Effector memory CD8-positive, alpha-beta T cell (primary cell): ENCODE measurements around the gene LRIG1.

Source experiments
- ATAC-seq: fragments of 150-1000 bp; cut with Tn5 transposase; replicated peaks from 2 replicates; pipeline ENCODE4 v1.10.0; 2021; ENCODE audit warnings: mild to moderate bottlenecking, moderate library complexity
- DNase-seq, 3 experiments: peaks; one replicate each; pipeline ENCODE4 v3.0.0; 2021
- H3K27ac Mint-ChIP-seq, 2 donors: one replicate each; pipeline ENCODE4 v1.8.0; 2022; ENCODE audit warnings: mild to moderate bottlenecking in 2 of 2, mixed read lengths in 2 of 2, moderate library complexity in 2 of 2
- H3K27me3 Mint-ChIP-seq, 2 donors: one replicate each; pipeline ENCODE4 v1.8.0; 2022; ENCODE audit warnings: mixed read lengths in 2 of 2
- H3K36me3 Mint-ChIP-seq: one replicate; pipeline ENCODE4 v1.8.0; 2022; ENCODE audit warnings: mild to moderate bottlenecking, moderate library complexity, mixed read lengths; ENCODE audit not compliant: insufficient read depth
- H3K4me1 Mint-ChIP-seq, 2 donors: one replicate each; pipeline ENCODE4 v1.8.0; 2022; ENCODE audit warnings: low read depth in 2 of 2, mixed read lengths in 2 of 2
- H3K4me3 Mint-ChIP-seq, 2 donors: one replicate each; pipeline ENCODE4 v1.8.0; 2022; ENCODE audit warnings: mild to moderate bottlenecking in 2 of 2, mixed read lengths in 2 of 2, moderate library complexity in 2 of 2
- H3K9me3 Mint-ChIP-seq, 2 donors: one replicate each; pipeline ENCODE4 v1.8.0; 2022; ENCODE audit warnings: mixed read lengths in 2 of 2

The LRIG1 gene

DNA sequence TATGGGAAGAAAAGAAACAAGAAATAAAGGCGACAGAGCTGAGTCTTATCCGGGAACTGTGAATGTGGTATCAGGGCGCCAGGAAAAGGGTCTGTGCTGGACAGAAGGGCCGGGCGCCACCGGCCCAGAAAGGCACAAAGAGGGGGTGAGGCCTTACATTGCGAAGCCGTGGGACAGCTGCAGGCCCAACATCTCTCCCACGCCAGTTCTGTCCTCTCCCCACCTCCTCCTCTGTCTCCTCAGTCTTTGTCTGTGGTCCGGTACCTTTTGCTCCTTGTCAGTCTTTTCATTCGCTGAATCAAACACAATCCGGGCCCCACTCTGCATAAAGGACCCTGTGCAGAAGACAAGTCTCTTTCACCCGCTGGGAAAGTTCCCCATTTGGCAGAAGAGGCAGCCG is 81.8 kb downstream of the LRIG1 start:
- DNase-seq, result no peak
- H3K36me3 Mint-ChIP-seq, result peaks cover 3% of the 10 kb centered on the region

DNA sequence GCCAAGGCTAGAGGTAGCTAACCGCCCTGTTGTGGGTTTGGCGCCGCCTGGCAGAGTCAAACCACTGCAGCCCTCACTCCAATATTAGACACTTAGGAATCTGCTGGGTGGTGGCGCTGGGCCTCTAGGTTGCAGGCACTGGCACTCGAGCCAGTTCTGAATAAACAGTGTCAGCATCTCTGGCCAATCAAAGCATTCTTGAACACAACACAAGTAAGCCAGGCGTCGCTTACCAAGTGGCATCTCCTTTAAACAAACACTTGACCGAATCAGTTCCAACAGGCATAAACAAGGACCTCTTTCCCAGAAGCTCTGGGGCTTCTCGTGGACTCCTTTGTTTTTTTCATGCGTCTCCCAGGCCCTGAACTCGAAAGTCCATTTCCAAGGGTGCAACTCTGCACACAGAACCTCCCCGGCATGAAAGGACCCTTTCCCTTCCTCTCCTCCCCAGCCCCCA is 82.3 kb downstream of the LRIG1 start:
- peaks cover 6 to 11% of the 10 kb centered on the region in 2 donors for H3K9me3 Mint-ChIP-seq
- peak overlapping the region; percentile 11 to 79 for H3K27ac Mint-ChIP-seq
- no peaks in the 10 kb centered on the region for H3K27me3 Mint-ChIP-seq
- H3K4me1 Mint-ChIP-seq, result peaks cover 22 to 24% of the 10 kb centered on the region in 2 donors
- H3K36me3 Mint-ChIP-seq, result peaks cover 8% of the 10 kb centered on the region
- ATAC-seq (no peak), DNase-seq (no peak)
- no peak overlapping the region for H3K4me3 Mint-ChIP-seq

More for the DNA sequence above, 81.8 kb downstream of the LRIG1 start:
- Mint-ChIP-seq H3K27me3 (no peaks in the 10 kb centered on the region), H3K4me3 (peak overlapping the region in 1 of 2 donors; percentile 27), H3K4me1 (peaks cover 22 to 24% of the 10 kb centered on the region in 2 donors), H3K9me3 (peaks cover 6 to 11% of the 10 kb centered on the region in 2 donors), H3K27ac (peak overlapping the region; percentile 79)
- no peak for ATAC-seq

DNA sequence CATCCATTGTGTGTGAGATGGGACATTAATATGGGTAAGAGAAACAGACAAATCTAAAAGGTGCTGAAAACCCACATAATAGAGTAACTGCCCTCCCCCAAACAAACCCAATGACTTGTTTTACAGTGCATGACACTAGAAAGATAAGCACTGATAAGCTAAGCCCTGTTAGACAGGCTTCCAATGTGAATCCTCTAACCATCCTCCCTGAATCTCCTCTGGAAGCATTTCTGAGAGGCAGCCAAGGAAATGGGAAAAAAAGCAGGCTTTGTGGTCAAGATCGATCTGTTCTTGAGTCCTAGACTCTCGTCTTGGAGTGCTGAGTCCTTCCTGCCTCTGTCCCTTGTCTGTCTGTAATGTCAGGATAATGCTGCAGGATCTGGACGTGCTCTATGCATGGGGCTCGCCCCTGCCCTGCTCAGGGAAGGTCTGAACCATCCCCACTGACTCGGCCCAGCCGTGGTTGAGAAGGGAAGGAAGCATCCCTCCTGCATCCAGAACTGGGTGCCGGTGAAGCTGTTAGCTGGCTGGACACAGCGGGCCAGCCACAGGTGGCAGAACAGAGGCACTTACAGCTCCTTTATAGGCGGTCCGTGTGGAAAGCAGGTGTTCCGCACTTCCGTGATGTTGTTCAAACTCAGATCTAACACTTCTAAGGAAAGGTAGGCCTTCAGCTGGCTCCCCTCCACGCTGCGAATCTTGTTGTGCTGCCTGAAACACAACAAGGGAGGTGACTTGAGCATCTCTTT is 84.1 kb downstream of the LRIG1 start:
- peaks cover 7% of the 10 kb centered on the region for H3K36me3 Mint-ChIP-seq
- ATAC-seq (no peak), DNase-seq (no peak)
- H3K9me3 Mint-ChIP-seq, result peaks cover 2 to 4% of the 10 kb centered on the region in 2 donors
- H3K27ac Mint-ChIP-seq, result no peak overlapping the region
- H3K27me3 Mint-ChIP-seq, result no peaks in the 10 kb centered on the region
- H3K4me1 Mint-ChIP-seq, result peaks cover 18 to 24% of the 10 kb centered on the region in 2 donors
- no peak overlapping the region for H3K4me3 Mint-ChIP-seq

DNA sequence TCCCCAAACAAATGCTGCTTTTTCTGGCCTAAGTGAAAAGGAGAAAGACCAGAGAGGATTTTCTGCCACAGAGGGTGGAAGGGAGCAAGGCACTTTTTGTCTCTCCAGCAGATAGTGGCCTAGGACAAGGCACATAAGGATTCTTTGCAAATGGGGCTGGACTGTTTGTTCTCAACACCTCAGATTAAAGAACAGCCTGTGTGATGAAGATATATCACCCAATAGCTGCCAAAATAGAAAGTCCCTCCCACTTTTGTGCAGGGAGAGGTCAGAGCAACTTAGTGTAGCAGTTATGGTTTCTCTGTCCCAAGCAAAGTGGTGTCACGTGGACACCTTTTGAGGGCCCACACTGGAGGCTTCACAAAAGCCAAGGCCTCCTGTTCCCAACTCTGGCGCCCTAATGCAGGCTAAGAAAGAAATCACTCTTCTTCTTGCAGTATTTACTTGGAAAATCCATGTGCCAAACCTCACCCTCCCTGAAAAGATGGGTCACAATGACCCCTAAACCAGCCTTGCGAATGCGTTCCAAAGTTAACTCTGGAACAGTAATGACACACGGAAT is 84.9 kb downstream of the LRIG1 start:
- peaks cover 7% of the 10 kb centered on the region for H3K36me3 Mint-ChIP-seq
- ATAC-seq (no peak), DNase-seq (no peak)
- peaks cover 18 to 21% of the 10 kb centered on the region in 2 donors for H3K4me1 Mint-ChIP-seq
- peaks cover 0 to 4% of the 10 kb centered on the region in 2 donors for H3K9me3 Mint-ChIP-seq
- H3K27me3 Mint-ChIP-seq, result no peaks in the 10 kb centered on the region
- H3K4me3 Mint-ChIP-seq, result no peak overlapping the region
- H3K27ac Mint-ChIP-seq, result peak overlapping the region; percentile 23 to 58

DNA sequence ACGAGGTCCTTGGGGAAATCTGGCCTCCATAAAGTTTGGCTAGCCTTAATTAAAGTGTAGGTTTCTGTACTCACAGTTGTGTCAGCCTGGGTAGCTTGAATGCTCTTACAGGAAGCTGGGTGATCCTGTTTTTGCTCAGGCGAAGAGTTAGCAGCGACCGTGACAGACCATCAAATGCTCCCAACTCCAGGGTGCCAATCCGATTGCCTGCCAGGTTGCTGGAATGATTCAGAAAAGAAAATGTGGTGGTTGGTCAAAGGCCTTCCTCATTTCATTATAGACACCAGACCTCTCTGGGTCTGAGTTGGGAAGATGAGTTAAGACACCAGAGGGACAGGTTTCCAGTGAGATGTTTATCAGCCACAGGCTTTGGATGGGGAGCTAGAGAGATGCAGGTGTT is 86.0 kb downstream of the LRIG1 start:
- H3K36me3 Mint-ChIP-seq, result peaks cover 7% of the 10 kb centered on the region
- DNase-seq (no peak), ATAC-seq (no peak)
- H3K4me3 Mint-ChIP-seq, result no peak overlapping the region
- H3K9me3 Mint-ChIP-seq, result no peaks in the 10 kb centered on the region
- no peaks in the 10 kb centered on the region for H3K27me3 Mint-ChIP-seq
- H3K4me1 Mint-ChIP-seq, result peaks cover 9 to 10% of the 10 kb centered on the region in 2 donors
- H3K27ac Mint-ChIP-seq, result peak overlapping the region in 1 of 2 donors; percentile 17

DNA sequence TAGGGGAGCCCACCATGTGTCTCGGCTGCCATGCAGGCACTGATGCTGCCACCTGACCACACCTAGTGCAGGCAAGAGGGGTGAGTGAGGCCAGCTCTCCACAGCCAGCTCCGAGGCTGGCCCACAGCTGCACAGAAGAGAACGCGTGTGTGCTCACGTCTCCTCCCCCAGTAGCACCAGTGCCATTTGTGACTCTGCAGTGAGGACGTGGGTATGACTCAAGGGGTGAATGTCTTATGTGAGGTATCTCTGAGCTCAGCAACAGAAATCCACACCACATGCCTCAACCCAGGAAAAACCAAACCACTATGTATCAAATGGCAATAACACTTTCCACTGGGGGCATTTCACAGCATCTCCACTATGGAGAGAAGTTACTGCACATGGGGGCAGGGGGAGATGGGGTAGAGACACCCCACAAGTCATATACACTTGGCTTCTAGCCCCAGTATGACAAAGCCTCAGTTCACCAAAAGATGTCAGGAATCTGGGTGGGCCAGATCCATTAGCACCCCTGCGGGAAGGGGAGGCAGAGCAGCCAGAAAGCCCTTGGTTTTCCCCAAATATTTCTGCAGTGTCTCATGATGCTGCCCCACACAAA is 87.6 kb downstream of the LRIG1 start:
- DNase-seq (no peak), ATAC-seq (no peak)
- Mint-ChIP-seq H3K4me1 (peaks cover 0 to 6% of the 10 kb centered on the region in 2 donors), H3K27ac (peak overlapping the region in 1 of 2 donors; percentile 31), H3K9me3 (no peaks in the 10 kb centered on the region), H3K27me3 (no peaks in the 10 kb centered on the region), H3K36me3 (peaks cover 7% of the 10 kb centered on the region), H3K4me3 (no peak overlapping the region)

DNA sequence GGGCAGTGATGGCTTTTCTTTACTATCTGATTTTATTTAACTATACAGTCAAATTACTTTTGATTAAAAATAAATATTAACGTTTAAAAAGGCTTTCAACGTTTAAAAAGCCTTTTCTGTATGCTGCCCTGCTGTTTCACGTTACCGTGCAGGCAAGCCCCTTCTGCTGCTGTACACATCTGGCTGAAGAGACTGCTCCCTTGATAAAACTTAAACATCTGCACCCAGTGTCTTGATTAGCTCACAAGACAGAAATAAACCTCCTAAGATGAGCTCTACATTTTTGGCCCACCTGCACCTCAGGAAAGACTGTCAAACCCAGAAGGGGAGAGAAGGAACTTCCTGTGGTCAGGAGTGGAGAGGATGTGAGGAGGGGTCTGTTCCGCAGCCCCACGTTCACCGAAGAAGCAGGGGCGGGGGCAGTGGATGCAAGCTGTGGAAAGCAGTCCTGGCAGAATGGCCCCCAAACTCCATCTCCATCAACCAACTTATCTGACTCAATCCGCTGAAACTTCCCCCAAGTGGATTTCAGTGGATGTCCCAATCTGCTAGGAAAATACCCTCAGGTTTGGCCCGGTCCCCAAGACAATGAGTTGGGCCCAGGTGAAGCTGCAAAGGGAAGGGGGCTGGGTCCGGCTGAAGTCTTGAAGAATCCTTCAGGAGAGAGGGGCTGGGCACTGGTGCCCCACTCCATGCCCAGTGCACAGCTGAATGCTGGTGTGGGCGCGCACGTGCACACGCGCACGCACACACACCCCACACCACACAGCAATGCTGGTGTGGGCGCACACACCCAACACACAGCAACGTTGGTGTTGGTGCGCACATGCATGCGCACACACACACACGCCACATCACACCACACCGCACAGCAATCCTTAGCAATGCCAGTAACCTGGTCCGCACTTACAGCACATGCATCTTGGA is 88.6 kb downstream of the LRIG1 start:
- H3K27ac Mint-ChIP-seq, result peak overlapping the region; percentile 29 to 44
- H3K4me1 Mint-ChIP-seq, result peaks cover 0 to 9% of the 10 kb centered on the region in 2 donors
- H3K36me3 Mint-ChIP-seq, result peaks cover 7% of the 10 kb centered on the region
- DNase-seq, result no peak
- no peaks in the 10 kb centered on the region for H3K27me3 Mint-ChIP-seq
- H3K4me3 Mint-ChIP-seq, result no peak overlapping the region
- no peak for ATAC-seq
- no peaks in the 10 kb centered on the region for H3K9me3 Mint-ChIP-seq

DNA sequence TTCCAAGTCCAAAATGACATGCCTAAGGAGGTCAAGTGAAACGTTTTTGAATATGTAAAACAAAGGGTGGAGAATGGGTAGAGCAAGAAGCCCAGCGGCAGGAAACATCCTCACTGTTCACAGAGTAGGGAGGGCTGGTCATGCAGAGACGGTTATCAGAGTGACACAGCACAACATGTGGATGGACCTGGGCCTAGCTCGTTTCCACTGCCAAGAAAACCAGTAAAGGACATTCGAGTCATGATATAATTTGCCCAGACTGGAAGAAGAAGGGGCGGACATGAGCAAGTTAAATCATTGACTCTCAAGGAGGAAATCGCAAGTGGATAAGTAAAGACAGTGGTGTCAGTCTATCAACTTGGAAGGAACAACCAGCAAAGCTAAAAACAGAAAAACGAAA is 89.3 kb downstream of the LRIG1 start:
- H3K27me3 Mint-ChIP-seq, result no peaks in the 10 kb centered on the region
- DNase-seq (no peak), ATAC-seq (no peak)
- peak overlapping the region in 1 of 2 donors; percentile 29 for H3K27ac Mint-ChIP-seq
- H3K36me3 Mint-ChIP-seq, result peaks cover 7% of the 10 kb centered on the region
- H3K4me1 Mint-ChIP-seq, result peaks cover 0 to 9% of the 10 kb centered on the region in 2 donors
- no peak overlapping the region for H3K4me3 Mint-ChIP-seq
- no peaks in the 10 kb centered on the region for H3K9me3 Mint-ChIP-seq

DNA sequence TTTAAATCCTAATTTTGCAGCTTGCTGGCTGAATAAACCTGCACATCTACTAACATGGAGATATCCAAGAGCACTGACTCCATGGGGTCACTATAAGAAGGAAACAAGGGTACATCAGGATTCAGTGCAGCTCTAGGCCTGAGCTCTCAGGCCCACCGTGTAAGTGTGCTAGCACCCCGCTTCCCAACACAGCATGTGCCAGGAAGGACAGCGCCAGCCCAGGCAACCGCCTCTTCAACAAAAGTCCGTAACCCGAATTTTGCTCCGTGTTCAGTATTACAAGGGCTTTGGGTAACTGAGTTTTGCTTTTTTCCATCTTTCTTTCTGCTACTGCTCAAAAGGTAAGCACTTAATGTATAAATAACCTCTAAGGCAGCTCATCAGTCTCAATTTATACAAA is 89.8 kb downstream of the LRIG1 start:
- no peak for DNase-seq
- no peaks in the 10 kb centered on the region for H3K27me3 Mint-ChIP-seq
- H3K4me3 Mint-ChIP-seq, result no peak overlapping the region
- ATAC-seq, result no peak
- H3K9me3 Mint-ChIP-seq, result no peaks in the 10 kb centered on the region
- H3K27ac Mint-ChIP-seq, result no peak overlapping the region
- H3K4me1 Mint-ChIP-seq, result peaks cover 0 to 9% of the 10 kb centered on the region in 2 donors
- peaks cover 10% of the 10 kb centered on the region for H3K36me3 Mint-ChIP-seq

DNA sequence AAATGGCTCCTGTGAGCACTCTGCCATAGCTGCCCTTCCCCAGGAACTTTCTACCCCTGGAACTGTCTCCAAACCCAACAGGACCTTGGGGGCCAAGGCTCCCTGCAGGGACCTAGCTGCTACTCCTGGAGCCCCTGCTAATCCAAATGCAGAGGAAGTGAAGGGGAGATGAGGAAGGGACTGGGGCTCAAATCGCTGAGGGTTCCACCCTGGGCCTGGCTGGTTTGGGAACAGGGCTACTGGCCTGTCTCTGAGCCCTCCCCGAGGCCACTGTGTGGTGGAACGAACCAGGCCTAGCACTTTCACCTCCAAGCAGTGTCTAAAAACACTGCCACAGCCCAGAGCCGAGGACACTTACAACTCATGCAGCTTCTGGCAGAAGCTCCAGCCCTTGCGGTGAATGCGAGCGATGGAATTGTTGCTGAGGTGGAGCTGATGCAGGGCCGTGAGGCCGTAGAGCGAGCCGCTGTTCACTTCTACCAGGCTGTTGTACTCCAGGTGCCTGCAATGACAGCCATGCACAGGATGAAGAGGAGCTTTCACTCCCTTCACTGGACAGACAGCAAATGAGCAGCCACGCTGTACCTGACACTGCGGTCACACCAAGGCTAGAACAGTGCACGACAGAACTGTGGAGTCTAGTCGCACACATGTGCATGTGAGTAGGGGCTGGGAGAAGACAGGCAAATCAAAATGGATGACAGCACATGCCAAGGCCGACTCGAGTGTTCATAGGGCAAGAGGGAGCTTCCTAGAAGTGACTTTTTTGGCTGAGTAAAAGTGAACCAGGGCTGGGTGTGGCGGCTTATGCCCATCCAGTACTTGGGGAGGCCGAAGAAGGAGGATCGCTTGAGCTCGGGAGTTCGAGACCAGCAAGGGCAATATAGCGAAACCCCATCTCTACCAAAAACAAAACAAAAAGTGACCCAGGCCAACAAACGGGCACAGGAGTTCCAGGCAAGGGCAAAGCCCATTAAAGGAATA is 90.8 kb downstream of the LRIG1 start:
- H3K4me1 Mint-ChIP-seq, result peaks cover 0 to 9% of the 10 kb centered on the region in 2 donors
- no peaks in the 10 kb centered on the region for H3K9me3 Mint-ChIP-seq
- no peaks in the 10 kb centered on the region for H3K27me3 Mint-ChIP-seq
- no peak for DNase-seq
- H3K4me3 Mint-ChIP-seq, result no peak overlapping the region
- ATAC-seq, result no peak
- H3K27ac Mint-ChIP-seq, result no peak overlapping the region
- peaks cover 14% of the 10 kb centered on the region for H3K36me3 Mint-ChIP-seq

DNA sequence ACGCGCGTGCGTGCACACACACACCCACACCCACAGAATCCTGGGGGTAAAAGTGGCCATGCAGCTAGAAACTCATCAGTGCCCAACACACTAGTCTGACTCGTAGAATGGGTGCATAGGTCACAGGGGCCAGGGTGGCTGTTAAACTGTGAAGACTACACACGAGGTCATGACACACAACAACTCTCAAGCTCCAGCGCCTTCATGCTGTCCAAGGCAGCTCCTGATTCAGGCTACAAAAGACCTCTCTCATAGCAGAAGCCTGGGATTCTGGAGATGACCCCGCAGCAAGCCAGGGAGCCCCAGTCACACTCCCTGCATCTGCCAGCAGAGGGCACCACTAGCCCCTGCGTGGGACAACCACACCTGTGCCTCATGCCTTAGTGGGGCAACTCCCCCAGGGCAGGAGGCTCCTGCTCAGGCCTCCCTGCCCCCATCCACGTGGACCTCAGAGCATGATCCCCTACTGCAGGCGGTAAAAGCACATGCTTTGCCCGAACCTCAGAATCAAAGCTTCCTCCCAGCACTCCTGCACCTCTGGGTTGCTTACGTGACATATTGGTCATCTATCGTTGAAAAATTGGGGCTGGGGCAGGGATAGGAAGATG is 93.1 kb downstream of the LRIG1 start:
- ATAC-seq, result peak; percentile 94
- peak; percentile 74 to 79 (median 78) for DNase-seq
- Mint-ChIP-seq H3K9me3 (no peaks in the 10 kb centered on the region), H3K4me3 (no peak overlapping the region), H3K36me3 (peaks cover 22% of the 10 kb centered on the region), H3K4me1 (peaks cover 0 to 9% of the 10 kb centered on the region in 2 donors), H3K27ac (peak overlapping the region in 1 of 2 donors; percentile 76), H3K27me3 (no peaks in the 10 kb centered on the region)
